ENCODE results near the gene AHDC1.
"Not testable (repeated sequence)": the region's sequence is repeated elsewhere in the genome, so short reads cannot be mapped to it uniquely, and the experiment has no call there.

Gene AHDC1

GRCh38 chr1:27506703-27507102 is 97.2 kb downstream of the AHDC1 start:
- no peak for DNase-seq

DNA sequence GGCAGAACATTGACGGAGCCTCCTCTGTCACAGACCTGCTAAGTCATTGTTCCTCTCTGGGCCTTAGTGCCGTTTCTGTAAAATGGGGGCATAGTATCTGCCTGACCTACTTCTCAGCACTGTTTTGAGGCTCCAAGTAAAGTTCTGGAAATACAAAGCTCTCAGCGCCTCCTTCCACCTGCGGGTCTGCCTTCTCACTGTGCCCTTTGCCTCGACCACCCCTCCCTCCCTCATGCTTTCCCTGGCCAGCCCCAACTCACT is 98.6 kb downstream of the AHDC1 start:
- DNase-seq, result no peak

DNA sequence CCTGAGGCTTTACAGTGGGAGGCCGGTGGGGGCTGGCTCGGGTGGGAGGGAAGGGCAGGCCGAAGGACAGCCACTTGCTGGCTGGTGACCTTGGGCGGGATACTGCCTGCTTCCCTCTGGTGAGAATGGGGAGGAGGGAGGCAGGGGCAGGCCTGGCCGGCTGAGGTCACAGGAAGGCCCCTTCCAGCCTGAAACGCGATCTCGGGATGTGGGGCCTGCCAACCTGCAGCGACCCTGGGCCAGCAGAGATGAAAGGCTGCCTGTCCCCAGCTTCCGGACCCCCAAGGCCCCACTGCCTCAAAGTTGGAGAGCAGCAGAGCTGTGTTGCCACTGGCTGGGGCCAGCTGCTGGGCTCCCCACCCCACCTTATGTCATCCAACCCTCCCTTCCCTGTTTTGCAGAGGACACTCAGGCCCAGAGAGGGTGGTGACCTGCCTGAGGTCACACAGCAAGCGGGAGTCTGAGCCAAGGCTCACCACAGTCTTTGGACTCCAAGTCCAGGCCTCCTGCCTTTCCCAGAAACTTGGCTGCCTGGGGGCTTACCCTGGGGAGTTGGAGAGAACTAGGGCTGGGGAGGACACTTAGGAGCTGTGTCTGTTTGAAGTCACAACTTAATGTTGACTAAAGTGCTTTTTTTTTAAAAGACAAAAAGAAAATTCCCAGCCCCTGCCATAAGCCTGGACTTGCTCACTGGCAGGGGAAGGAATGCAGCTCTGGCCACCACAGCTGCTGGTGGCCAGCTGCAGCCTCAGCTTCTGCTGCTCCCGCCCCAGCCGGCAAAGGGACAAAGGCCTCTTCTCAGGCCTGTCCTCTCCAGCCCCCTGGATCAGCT is 99.1 kb downstream of the AHDC1 start:
- no peak for DNase-seq

DNA sequence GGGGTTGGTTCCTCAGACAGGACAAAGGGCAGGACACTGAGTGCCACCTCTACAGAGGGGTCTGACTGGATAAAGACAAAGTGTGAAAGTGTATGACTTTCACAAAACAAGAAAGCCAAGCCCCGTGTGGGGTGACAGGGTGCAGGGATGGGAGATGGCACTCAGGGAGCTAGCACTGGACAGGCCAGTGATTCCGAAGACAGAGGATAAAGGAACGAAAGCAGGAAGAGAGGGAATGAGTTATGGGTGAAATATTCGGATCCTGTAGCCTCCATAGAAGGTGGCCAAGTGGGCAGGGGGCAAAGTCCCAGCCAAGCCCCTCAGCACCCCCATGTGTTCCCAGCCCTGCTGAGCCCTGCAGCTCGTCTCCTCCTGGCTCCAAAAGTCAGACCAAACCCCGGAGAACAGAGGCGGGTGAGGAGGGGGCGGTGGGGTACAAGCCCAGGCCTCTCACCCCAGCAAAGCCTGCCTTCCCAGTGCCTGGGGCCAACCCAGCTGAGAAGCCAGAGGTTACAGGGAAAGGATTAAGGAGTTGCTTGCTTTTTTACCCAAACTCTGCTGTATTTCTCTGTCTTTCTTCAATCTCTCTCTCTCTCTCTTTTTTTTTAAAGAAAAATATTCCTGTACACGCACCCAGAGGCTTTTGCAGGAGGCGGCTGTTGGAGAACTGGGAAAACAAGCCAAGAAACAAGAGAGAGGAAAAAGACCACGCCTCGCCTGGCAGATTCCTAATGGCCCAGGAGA is 99.9 kb downstream of the AHDC1 start:
- DNase-seq, result no peak

GRCh38 chr1:27503033-27503432 is 100.9 kb downstream of the AHDC1 start:
- DNase-seq, result no peak

DNA sequence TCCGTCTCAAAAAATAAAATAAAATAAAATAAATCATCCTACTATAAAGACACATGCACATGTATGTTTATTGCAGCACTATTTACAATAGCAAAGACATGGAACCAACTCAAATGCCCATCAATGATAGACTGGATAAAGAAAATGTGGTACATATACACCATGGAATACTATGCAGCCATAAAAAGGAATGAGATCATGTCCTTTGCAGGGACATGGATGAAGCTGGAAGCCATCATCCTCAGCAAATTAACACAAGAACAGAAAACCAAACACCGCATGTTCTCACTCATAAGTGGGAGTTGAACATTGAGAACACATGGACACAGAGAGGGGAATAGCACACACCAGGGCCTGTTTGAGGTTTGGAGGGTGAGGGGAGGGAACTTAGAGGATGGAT is 102.8 kb downstream of the AHDC1 start:
- not testable (repeated sequence) for DNase-seq

GRCh38 chr1:27499142-27499541 is 104.8 kb downstream of the AHDC1 start:
- DNase-seq, result no peak

GRCh38 chr1:27496604-27497155 is 107.3 kb downstream of the AHDC1 start:
- no peak for DNase-seq

GRCh38 chr1:27492796-27493195 is 111.1 kb downstream of the AHDC1 start:
- DNase-seq, result no peak

- no peak for DNase-seq
These were observed 111.9 kb downstream of the AHDC1 start for GRCh38 chr1:27491748-27492700.

- DNase-seq, result peak; percentile 98
These were observed 113.8 kb downstream of the AHDC1 start, which contains the start of gene WASF2 for GRCh38 chr1:27489973-27490741. Gene WASF2 (minus strand): TSS chr1:27490167. CDS start chr1:27428890, 61,277 bp downstream.

DNA sequence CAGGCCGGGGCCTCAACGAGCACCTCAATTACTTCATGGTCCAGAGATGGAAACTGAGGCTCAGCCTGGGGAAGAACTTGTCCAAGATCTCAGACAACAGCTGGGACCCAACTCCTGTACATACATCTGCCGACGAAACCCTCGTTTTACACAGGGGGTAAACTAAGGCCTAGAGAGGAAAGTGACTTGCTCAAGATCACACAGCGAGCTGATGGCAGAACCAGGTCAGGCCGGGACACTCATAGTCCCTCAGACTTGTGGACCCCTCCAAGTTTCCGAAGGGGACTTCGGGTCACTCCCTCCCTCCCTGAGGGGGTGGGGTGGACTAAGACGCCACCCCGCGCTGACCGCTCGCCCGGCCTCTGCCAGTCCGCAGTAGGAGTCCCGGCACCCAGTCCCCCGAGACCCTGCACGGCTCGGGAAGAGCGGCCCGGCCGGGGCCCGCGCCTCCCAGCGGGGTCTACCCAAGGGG is 114.4 kb downstream of the AHDC1 start:
- DNase-seq, result peak; percentile 68

DNA sequence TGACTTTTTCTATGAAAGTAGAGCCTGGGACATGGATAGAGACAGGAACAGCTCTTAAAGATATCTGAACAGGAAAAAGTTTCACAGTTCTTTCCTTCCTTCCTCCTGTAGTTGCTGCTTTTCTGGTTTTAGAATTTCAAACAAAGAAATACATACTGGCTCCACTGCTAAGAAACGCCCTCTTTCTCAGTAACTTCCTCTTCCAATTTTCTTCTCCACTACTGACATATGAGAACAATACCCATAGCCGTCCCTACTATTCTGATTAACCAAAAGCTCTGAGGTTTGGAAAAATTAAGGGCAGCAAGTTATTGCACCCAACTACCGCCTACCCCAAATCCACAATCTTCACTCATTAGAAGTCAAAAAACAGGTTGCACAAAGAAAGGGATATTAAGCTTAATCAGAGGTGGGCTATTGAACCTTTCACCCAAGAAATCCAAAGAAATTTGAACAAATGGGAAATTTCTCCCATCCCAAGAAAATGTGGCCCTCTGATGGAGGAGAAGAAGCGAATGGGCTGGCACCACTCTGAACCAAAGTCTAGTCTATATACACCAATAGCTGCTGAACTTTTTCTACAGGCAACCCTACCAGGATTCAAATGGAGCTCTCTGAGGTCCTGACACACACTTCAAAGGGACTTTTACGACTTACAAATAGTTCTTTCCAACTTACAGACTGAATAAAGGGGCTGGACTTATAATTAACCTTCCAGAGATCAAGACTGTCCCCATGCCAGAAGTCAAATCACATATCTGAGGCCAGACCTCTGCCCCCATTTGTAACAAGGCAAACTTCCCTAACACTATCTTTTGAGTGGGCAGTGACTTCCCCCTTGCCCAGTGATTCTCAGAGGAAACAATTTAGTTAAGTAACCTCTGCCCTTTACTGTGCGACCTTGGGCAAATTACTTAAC is 115.7 kb downstream of the AHDC1 start:
- DNase-seq, result no peak

GRCh38 chr1:27485363-27485762 is 118.6 kb downstream of the AHDC1 start:
- no peak for DNase-seq

Measured in activated CD8-positive, alpha-beta memory T cell treated with anti-CD3 and anti-CD28 coated beads, Interleukin-2, amount 50 U/mL, for 48 hours (primary cell).